NCI-H1930 (cell line): ENCODE measurements around the gene GALNT2.

Source experiments
- DNase-seq, 2 experiments: peaks; one replicate each; lab custom pipeline; 2025; lab: John Stamatoyannopoulos, UW

GALNT2 gene

DNA sequence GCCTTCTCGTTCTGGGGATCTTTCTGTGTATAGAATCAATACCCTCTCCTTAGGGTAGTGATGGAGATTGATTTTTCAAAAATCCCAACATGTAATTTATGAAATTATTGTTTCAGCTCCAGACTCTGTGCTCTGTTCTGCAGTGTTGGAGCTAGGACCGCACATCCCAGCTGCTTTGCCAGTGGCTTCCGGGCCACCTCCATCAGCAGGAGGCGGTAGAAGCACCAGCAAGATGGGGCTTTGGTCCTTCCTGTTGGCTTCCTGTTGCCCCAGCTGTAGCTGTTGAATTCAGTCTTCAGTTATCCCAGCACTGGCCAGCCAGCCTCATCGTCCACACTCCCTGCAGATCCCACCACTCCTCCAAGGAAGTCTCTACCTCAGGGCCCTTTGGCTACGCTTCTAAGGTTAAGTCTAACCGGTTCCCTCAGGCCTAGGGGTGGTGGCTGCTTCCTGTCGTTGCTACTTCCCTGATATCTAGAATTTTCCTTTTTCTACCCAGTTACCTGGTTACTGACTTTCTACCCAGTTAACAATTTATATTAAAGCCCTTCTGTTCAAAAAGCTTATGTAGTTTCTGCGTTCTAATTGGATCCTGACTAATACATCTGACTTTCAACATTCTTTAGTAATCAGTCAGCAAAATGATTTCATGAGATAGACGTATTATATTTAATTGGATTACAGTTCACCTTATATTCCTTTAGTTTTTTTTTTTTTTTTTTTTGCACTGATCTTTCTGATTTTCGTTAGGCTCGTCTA is 24.6 kb downstream of the GALNT2 start:
- no peak for DNase-seq

DNA sequence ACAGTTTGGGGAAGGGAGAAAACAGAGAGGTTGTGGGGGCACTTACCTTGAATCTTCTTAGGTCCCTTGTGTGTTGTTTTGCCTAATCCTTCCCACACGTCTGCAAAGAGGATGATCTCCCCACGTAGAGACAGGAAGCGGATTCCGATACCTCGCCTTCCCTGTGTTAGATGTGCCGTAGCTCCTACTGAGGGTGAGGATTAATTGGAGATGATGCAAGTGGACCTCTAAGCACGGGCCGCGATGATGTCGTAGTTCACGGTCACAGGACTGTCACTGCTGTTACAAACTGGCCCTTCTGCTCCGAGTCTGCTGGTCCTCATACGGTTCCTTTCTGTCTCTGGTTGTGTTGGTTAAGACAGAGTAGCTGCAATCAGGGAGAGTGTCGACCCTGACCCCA is 27.7 kb downstream of the GALNT2 start:
- no peak for DNase-seq

DNA sequence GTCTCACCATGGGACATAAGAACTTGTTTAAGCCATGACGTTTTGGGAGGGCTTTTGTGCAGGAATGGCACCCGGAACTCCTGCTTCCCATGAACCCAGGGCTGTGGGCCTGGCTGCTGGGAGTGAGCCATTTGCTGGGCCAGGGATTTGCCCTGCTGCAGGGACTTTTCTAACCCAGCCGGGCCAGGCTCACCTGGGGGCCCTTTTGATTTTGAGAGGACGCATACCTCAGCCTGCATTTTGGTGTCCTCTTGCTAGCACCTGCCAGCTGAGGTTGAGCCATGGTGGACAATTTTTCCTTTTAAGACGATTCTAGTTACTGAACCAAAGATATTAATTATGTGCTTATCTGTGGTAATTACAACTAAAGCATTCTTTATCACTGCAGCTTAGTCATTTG is 28.9 kb downstream of the GALNT2 start:
- DNase-seq, result no peak

DNA sequence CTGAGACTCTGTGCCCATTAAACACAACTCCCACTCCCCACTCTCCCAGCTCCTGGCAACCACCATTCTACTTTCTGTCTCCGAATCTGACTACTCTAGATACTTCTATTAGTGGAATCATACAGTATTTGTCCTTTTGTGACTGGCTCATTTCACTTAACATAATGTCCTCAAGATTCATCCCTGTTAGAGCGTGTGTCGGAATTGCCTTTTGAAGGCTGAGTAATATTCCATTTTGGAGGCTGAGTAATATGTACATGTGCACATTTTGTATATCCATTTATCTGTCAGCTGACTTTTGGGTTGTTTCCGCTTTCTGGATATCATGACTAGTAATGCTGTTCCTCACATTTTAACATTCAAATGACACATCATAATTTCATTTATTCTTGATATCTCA is 30.3 kb downstream of the GALNT2 start:
- no peak for DNase-seq

DNA sequence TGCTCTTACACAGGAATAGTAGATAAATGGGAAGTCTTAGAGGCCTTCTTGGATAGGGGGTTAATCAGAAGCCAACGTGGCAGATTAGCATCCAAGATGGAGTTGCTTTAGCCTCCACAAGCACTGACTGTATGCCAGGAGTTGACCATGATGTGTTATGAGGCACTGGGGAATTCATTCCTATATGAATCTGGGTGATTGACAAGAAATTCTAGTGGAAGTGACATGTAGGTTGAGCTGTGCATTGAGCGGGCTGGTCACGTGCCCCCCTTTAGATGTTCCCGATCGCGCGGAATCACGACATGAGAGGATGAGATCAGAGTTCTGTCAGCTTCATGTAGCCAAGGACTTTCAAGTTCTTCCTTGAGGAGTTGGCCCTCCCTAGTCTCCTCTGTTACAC is 31.7 kb downstream of the GALNT2 start:
- no peak for DNase-seq

DNA sequence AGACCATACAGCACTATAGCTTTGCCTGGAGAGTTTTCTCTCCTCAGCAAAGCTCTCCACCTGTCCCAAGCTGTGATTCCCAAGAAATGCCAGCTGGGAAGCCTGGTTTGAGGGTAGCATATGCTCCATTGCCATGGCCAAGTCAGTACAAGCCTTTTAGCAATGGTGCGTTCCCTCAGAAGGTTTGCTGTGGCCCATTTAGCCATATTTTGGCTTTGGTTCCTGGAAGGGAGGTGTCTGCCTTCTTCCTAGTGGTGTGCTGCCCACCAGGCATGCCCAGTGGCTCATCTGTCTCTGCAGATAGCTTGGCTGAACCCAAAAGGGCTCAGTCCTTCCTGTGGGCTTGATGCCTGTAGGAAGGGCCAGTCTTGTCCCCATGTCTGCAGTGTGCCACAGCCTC is 32.4 kb downstream of the GALNT2 start:
- no peak for DNase-seq

DNA sequence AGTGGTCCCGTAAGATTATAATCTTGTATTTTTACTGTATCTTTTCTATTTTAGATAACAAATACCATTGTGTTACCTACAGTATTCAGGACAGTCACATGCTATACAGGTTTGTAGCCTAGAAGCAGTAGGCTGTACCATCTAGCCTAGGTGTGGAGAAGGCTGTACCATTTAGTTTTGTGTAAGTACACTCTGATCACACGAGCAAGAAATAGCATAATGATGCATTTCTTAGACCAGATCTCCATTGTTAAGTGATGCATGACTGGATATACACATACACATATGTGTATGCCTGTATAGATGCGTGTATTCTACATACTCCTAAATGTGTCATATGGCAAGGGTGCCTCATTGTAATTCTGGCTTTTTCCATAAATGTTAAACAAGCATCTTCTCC is 33.9 kb downstream of the GALNT2 start:
- DNase-seq, result no peak

DNA sequence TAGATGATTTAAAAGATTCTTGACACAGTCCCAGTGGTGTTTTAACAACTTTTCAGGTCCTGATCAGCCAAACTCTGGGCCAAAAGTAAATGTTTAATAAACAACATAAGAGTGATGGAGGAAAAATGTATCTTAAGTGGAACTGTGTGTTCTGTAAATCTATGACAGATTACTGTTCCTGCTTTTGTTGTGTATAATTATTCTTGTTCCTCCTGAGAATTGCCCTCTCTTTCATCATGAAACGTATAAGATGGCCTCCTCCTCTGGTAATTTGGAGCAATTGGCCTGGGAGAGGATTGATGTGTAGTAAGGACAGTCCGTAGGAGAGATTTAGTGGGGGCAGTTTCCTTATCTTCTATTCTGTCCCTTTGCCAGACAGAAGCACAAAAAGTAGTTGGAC is 34.5 kb downstream of the GALNT2 start:
- peak in 1 of 2 experiments; percentile 7 for DNase-seq

DNA sequence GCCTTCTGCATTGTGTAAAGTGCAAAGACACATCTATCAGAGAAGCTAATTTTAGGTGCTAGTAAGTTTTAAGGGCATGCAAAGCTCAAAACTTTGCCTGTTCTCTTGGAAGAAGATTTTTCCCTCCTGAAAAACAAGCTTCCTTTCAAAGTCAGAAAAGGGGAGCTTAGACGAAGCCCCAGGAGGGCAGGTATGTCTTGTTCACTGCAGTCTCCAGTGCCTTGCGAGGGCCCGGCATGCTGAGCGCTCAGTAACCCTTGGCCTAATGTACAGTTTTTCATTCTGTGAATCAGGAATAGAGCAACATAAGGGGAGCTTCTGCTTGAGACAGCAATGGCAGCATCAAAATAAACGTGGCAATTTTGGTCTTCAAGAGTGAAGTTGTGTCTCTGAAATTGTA is 35.0 kb downstream of the GALNT2 start:
- no peak for DNase-seq

DNA sequence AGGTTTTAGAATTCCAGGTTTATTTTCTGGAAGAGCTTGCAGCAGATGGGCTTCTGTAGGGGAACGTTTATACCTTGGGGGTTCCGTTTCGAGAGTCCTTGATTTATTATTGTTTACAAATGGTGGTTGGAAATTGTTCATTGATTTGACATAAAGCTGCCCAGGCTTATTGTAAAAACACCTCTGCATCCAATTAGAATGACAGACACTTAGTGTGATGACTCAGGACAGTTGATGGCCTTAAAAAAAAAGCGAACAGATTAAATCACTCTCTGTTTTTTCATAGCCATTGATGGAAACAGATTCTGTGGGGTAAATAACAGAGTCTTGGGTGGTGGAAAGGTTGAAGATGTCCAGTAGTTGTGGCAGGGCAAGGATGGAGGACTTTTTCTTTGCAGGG is 35.4 kb downstream of the GALNT2 start:
- no peak for DNase-seq

DNA sequence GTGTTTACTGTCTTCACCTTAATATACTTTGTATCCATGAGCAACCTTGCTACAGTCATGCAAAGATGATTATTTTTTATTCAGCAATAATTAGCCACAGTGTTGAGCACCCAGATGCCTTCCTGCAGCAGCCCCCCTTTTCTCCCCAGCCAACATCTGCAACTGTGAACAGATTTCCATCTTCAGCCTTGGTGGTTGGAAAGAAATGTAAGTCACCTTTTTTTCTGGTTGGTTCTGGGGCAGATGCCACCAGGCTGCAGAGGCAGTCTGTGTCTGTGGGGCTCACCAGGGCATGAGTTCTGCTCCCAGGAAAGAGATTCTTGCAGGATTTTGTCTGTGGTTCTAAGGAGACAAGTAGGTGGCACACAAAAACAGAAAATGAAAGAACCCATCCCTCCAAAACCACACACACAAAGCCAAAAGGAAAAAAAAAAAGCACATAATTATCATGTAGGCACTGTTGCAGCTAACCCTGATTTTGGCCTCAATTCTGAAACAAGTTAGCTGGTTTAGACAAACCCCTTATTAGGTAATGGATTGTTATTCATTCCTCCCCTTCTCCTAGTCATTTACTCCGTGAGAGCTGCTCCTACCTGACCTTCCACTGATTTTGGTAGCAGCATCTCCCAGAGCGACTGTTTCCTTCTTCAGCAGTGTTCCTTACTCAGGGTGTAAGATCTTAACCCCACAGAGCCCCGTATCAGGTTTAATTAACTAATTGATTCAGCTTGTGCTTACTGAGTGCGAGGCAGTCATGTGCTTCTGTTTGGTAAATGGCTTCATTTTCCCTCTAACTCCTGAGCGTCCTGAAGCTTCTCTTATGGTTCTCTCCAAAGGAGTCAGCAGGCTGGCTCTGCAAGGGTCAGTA is 36.5 kb downstream of the GALNT2 start:
- DNase-seq, result no peak

DNA sequence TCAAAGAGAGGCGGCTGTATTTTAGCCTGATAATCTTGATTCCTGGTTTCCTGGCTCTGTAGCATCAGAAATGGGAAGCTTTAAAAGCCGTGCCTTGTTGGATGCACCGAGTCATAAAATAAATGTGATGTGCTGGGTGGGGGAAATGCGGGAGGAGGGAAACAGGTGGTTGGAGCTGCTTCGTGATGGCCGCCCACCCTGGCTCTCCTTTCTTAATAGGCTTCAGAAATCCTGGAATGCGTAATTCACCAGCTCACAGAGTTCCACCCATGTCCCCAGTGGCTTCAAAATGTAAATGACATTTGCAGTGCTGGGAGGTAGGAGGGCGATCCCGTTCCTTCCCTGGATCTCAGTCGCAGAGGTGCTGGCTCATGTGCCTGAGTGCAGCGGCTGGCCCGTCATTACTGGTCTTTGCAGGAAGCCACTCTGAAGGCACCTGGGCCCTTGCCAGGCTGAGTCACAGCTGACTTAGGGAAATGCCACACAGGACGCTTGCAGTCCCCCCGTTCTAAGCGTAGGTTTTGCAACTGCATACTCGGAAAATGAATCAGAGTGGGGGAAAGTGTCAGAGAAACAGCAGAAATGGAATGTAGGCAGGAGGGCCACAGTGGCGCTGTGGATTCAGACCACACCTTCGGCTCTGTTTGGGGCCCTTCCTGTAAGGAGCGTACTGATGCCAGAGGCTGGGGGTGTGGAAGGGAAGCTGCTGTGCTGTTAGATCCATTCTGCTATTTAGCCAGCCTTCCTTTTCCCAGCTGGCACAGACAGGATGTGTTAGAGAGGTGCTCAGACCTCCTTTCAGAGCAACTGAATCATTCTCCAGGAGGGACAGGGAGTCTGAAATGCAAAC is 37.6 kb downstream of the GALNT2 start:
- DNase-seq, result no peak

DNA sequence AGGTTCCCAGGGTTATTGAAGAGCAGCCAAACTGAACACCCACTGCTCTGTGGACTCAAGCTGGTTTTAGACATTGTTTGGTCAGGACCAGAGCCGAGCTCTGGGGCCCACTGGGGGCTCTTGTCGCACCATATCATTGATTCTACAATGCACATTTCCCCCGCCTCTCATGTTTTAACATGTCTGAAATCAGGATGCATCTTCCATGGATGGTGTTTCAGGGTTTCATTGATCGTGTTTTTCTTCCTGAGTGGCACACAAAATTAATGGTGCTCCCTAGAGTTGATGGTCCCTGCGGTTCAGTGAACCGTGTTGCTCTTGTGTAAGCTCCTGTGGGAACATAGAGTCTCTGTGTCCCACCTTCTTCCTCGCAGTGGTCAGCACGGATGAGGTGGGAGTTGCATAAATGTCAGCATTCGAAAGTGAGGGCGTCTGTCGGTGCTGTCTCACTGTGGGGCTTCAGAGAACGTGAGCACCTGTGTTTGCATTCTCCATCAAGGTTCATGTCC is 38.3 kb downstream of the GALNT2 start:
- no peak for DNase-seq

DNA sequence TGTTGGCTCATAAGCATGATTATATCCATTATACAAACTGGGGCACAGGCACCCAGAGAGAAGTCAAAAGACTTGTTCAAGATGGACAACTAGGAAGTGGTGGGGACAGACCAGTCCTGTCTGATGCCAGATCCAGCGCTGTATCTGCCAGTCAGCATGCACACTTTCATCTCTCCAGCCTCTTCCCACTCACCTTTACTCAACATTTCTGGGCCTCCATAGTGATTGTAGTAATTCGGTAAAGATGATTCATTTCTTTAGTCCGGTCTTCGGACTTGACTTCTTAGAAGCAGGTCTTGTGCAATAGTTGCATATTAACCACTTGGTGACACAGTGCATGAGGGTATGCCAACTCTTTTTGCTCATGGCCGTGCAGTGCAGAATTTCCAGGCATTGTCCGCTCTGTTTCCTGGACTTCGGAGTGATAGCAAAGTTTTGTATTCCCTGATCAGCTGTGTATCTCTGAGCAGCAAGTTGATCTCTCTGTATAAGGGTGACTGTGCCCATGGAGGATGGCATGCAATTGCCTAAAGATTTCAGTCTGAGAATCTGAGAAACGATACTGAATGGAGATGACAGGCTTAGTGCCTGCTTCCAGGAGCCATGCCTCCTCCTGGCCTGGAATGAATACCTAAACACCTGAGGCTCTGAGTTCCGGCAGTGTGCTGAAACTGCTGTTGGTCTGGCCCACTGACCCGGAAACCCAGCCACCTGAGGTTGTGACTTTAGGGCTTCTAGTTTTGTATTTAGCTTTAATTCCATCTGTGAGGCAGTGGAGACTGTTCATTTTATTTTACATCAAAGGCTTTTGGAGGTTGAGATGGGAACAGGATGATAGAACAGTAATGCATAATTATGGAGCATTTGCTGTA is 39.0 kb downstream of the GALNT2 start:
- no peak for DNase-seq

DNA sequence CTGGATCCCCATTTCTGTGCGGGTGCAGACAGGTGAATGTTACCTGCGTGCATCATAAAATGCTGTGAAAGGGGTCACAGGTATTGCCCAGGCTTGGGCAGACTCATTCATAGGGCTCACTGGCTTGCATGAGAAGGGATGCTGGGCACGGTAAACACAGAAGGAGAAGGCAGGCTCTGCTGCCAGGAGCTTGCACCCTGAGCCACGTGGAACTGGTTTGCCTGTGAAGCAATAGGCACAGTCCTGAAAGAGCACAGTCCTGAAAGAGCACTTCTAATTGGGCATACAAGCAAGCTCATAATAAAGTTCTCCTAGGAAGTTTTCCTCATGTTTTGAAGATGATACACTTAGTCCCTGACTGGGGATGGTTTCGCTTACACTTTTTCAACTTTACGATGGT is 40.9 kb downstream of the GALNT2 start:
- no peak for DNase-seq

DNA sequence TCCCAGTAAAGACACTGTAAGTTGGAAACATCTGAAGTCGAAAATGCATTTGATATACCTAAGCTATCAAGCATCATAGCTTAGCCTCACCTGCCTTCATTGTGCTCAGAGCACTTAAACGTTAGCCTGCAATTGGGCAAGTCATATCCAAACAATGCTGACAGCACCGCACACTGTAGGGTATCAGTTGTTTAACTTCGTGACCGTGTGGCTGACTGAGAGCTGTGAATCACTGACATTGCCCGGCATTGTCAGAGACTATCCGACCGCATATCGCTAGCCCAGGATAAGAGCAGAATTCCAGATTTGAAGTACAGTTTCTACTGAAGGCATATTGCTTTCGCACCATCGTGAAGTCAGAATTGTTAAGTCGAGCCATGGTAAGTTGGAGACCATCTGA is 41.5 kb downstream of the GALNT2 start:
- DNase-seq, result no peak

DNA sequence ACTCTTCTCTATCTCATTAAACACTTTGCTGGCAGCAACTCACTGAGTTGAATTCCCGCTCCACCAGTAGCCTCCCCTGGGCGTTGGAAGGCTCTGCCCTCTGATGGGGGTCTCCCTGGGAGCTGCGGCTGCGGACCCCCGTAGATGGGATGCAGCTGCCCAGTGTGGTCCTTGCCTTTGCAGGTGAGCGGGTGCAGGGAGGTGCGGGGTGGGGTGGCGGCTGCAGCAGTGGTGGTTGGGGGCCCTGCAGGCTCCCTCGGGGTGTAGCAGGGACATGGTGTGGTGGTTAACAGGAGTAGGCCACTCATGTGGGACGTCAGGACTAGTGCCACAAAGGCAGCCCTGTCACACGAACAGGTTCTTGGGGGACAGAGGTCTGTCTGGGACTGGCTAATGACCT is 42.0 kb downstream of the GALNT2 start:
- DNase-seq, result no peak

DNA sequence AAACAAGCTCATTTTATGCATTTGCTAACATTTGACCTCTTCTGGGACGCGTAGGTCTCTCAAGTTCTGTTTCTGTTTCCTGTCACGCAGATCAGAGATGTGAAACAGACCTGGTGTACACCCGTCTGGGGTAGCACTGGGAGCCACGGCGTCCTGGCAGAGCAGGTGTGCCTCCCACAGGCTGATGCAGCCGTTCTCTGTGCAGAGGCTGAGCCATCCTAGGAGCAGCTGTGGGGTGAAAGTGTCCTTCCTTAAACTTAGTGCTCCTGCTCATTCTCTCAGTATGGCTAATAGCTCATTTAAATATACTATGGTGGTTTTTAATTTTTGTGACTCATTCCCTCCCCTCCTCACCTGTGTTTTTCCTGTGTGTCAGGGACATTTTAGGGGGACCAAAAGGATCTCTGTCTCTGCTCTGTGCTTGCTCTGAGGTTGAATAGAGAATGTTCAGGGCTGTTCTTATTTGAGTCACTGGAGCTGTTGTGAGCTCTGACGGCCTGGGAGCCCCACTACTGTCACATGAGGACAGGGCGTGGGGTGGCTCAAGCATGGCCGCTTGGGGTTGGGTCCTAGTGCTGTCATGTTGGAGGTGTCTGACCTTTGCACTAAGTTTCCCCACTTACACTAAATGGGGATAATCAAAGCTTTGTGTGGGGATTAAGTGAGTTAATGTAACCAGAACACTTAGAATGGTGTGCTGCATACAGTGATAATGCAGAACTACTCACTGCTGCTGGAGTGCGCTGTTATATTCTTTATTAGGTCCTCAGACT is 43.0 kb downstream of the GALNT2 start:
- DNase-seq, result no peak

DNA sequence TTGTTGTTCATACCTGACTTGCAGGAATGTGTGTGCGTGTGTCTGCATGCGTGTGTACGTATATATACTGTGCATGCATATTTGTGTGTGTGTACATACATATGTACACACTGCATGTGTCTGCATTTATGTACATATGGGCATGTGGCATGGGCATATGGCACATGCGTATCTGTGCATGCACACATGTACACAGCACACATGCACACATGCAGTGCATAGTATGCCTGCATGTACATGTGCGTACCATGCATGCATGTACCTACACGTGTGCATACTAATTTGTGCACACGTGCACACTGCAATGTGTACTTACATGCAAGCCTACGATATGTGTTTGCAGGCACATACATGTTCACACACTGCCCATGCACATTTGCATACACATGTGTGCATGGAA is 43.9 kb downstream of the GALNT2 start:
- no peak for DNase-seq

DNA sequence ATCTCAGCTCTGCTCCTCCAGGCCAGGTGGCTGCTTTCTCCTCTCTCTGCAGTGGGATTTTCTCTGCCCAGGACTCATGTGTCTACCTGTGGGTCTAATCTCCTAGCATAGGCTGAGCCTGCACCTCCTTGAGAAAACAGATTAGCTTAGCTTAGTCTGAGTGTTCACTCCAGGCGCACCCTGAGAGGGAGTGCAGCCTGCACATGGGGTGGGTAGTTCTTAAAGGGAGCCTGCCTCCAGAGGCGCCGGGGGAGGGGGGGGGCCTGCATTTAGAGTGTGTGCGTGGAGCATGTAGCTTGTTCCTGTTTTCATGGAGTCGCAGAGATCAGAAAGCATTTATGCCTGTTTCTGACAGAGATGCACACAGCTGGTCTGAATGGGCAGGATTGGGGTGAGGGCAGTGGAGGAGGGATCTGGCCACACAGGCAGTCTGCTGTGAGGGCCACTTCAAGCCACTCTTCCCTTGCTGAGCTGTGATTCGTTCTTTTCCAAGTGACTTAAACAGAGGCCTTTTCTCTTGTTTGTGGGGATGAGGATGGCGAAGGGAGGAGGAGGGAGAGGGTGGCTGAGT is 45.2 kb downstream of the GALNT2 start:
- DNase-seq, result no peak
